Thyroid gland (tissue), 4 donors: ENCODE results near the gene C10orf95.

Experiments used
- POLR2A ChIP-seq, 2 donors: fragments of 450-650 bp; IDR thresholded peaks; one replicate each; pipeline ENCODE4 v1.6.1; 2017; ENCODE audit warnings: antibody characterized with exemption in 2 of 2, mild to moderate bottlenecking in 2 of 2, moderate library complexity in 1 of 2
- TF ChIP-seq, protein P1 (sequence below), 6 experiments: fragments of 200-600 bp in 3 of 6; fragments of 450-650 bp in 3 of 6; sonication (generic) in 3 of 6; IDR thresholded peaks; one replicate each; pipeline ENCODE4 v1.5.1; 2016 to 2019; ENCODE audit warnings: antibody characterized with exemption in 6 of 6, mild to moderate bottlenecking in 2 of 6, inconsistent platforms in 1 of 6, moderate library complexity in 1 of 6

DNA sequence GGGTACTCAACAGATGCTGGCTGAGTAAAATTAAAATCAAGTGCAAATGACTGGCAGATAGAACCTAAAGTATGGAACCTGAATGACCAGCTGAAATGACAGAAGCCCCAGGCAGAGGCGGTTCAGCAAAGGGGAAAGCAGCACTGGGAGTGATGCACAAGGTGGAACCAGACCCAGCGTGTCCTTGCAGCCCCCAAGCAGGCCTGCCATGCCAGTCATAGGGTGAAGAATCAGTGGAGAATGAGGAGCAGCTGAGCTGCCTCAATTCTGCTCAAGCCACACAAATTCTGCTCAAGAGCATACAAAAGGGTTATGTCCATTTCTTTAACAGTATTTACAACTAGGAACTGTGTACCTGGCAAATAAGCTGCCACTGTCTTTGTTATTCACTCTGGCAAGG, 42.4 kb upstream of the C10orf95 start:
- TF ChIP-seq POLR2A (IDR thresholded peaks at IDR 0.05) = no peak
- TF ChIP-seq, protein P1, sequence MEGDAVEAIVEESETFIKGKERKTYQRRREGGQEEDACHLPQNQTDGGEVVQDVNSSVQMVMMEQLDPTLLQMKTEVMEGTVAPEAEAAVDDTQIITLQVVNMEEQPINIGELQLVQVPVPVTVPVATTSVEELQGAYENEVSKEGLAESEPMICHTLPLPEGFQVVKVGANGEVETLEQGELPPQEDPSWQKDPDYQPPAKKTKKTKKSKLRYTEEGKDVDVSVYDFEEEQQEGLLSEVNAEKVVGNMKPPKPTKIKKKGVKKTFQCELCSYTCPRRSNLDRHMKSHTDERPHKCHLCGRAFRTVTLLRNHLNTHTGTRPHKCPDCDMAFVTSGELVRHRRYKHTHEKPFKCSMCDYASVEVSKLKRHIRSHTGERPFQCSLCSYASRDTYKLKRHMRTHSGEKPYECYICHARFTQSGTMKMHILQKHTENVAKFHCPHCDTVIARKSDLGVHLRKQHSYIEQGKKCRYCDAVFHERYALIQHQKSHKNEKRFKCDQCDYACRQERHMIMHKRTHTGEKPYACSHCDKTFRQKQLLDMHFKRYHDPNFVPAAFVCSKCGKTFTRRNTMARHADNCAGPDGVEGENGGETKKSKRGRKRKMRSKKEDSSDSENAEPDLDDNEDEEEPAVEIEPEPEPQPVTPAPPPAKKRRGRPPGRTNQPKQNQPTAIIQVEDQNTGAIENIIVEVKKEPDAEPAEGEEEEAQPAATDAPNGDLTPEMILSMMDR (IDR thresholded peaks at IDR 0.05) = no peak
